Natural killer cell (primary cell): ENCODE measurements around the gene SCN5A. TPM values are rescaled to one million over a fixed set of nuclear protein-coding genes. Genes with fewer than 3 reads are reported as not detected.

Source experiments
- ATAC-seq, 3 donors: fragments of 150-1000 bp in 2 of 3; fragments of 200-7000 bp in 1 of 3; cut with Tn5 transposase; 1 replicate in 1 of 3; 2 replicates in 2 of 3; pipeline ENCODE4 v1.10.0; 2021; ENCODE audit warnings: mild to moderate bottlenecking in 2 of 3, moderate library complexity in 2 of 3
- DNase-seq, 2 donors: peaks; one replicate each; pipeline versions ENCODE4 v3.0.0 to v3.0.0-alpha.2; 2013 to 2021; ENCODE audit warnings: mixed read lengths in 1 of 2
- H3K27ac ChIP-seq: one replicate; pipeline ENCODE4 v1.5.1; 2013; ENCODE audit warnings: mild to moderate bottlenecking, low read length
- H3K27me3 ChIP-seq: one replicate; pipeline ENCODE4 v1.6.1; 2013; ENCODE audit warnings: low read length; ENCODE audit not compliant: control insufficient read depth, insufficient read depth
- H3K36me3 ChIP-seq: one replicate; pipeline ENCODE4 v1.6.1; 2013; ENCODE audit warnings: low read length; ENCODE audit not compliant: control insufficient read depth, insufficient read depth
- H3K4me1 ChIP-seq: one replicate; pipeline ENCODE4 v1.6.1; 2013; ENCODE audit warnings: low read length; ENCODE audit not compliant: control insufficient read depth, insufficient read depth
- H3K4me3 ChIP-seq: one replicate; pipeline ENCODE4 v1.5.1; 2013; ENCODE audit warnings: low read length
- H3K9me3 ChIP-seq: one replicate; pipeline ENCODE4 v1.6.1; 2013; ENCODE audit warnings: low read length; ENCODE audit not compliant: control insufficient read depth, insufficient read depth
- H3K27ac Mint-ChIP-seq, 2 donors: one replicate each; pipeline ENCODE4 v1.8.0; 2022; ENCODE audit warnings: mild to moderate bottlenecking in 2 of 2, mixed read lengths in 2 of 2, moderate library complexity in 1 of 2
- H3K27me3 Mint-ChIP-seq, 2 donors: one replicate each; pipeline ENCODE4 v1.8.0; 2022; ENCODE audit warnings: low read depth in 2 of 2, mixed read lengths in 2 of 2
- H3K36me3 Mint-ChIP-seq: one replicate; pipeline ENCODE4 v1.8.0; 2022; ENCODE audit warnings: mixed read lengths
- H3K4me1 Mint-ChIP-seq, 2 donors: one replicate each; pipeline ENCODE4 v1.8.0; 2022; ENCODE audit warnings: mixed read lengths in 2 of 2
- H3K4me3 Mint-ChIP-seq: one replicate; pipeline ENCODE4 v1.8.0; 2022; ENCODE audit warnings: mild to moderate bottlenecking, moderate library complexity, mixed read lengths
- H3K9me3 Mint-ChIP-seq, 2 donors: one replicate each; pipeline ENCODE4 v1.8.0; 2022; ENCODE audit warnings: mixed read lengths in 2 of 2
- CTCF ChIP-seq: fragments of 200-600 bp; IDR thresholded peaks from one replicate; pipeline ENCODE4 v1.8.0; 2022; ENCODE audit warnings: antibody characterized with exemption
- WGBS: methylation state at CpG from one replicate; pipeline ENCODE4 v1.1.7; 2013; ENCODE audit warnings: missing lambda C conversion rate; ENCODE audit not compliant: insufficient coverage; 5-methylcytosine and 5-hydroxymethylcytosine counted together
- intact Hi-C: fragments of 100-400 bp; cut with micrococcal nuclease; formaldehyde crosslinking; loops from one replicate; pipeline ENCODE4 v1.14.2; 2022
- total RNA-seq, 4 donors: library from RNA; stranded (reverse); fragments of 120-200 nt in 1 of 4; gene quantifications; one replicate each; pipeline versions ENCODE4 v1.2.3 to v1.2.4, GENCODE V29; 2013 to 2022

Gene SCN5A
- total RNA-seq, 3 donors from 2014 or later (not counting 1 experiment from before 2014, with no cell fraction given) = 0.50 TPM; not detected in 2

- Histone ChIP-seq H3K4me3 (no peak overlapping the region), H3K9me3 (no peaks in the 10 kb centered on the region), H3K27me3 (no peaks in the 10 kb centered on the region), H3K4me1 (no peaks in the 10 kb centered on the region), H3K36me3 (no peaks in the 10 kb centered on the region), H3K27ac (no peak overlapping the region)
- Mint-ChIP-seq H3K4me1 (peaks cover 0 to 4% of the 10 kb centered on the region in 2 donors), H3K9me3 (no peaks in the 10 kb centered on the region), H3K4me3 (no peak overlapping the region), H3K27me3 (peaks cover 0 to 5% of the 10 kb centered on the region in 2 donors), H3K27ac (no peak overlapping the region), H3K36me3 (no peaks in the 10 kb centered on the region)
- DNase-seq (no peak), ATAC-seq (no peak)
- TF ChIP-seq CTCF = no peak
- 92% methylated on average over 10 of the region's 10 CpGs for WGBS
- intact Hi-C loops = no loop called here
Observed at GRCh38 chr3:38563886-38564270, 85.6 kb downstream of the SCN5A start.

- no peak for DNase-seq
- H3K27ac Mint-ChIP-seq = no peak overlapping the region
- H3K9me3 ChIP-seq = no peaks in the 10 kb centered on the region
- no peak for TF ChIP-seq CTCF
- H3K27me3 Mint-ChIP-seq = peaks cover 0 to 5% of the 10 kb centered on the region in 2 donors
- peaks cover 0 to 4% of the 10 kb centered on the region in 2 donors for H3K4me1 Mint-ChIP-seq
- 83% methylated on average over 15 of the region's 15 CpGs for WGBS
- H3K4me3 ChIP-seq = no peak overlapping the region
- H3K36me3 Mint-ChIP-seq = no peaks in the 10 kb centered on the region
- H3K9me3 Mint-ChIP-seq = no peaks in the 10 kb centered on the region
- H3K4me1 ChIP-seq = no peaks in the 10 kb centered on the region
- no peaks in the 10 kb centered on the region for H3K27me3 ChIP-seq
- intact Hi-C loops = no loop called here
- H3K4me3 Mint-ChIP-seq = no peak overlapping the region
- no peak overlapping the region for H3K27ac ChIP-seq
- ATAC-seq = no peak
- H3K36me3 ChIP-seq = no peaks in the 10 kb centered on the region
Observed at GRCh38 chr3:38563070-38563885, 86.2 kb downstream of the SCN5A start.

GRCh38 chr3:38562467-38562925, 87.0 kb downstream of the SCN5A start:
- H3K27me3 Mint-ChIP-seq = peaks cover 0 to 5% of the 10 kb centered on the region in 2 donors
- ATAC-seq (no peak), DNase-seq (no peak)

More at GRCh38 chr3:38562467-38562925, 87.0 kb downstream of the SCN5A start:
- Mint-ChIP-seq H3K27ac (no peak overlapping the region), H3K4me1 (peaks cover 0 to 4% of the 10 kb centered on the region in 2 donors), H3K9me3 (no peaks in the 10 kb centered on the region), H3K4me3 (no peak overlapping the region), H3K36me3 (no peaks in the 10 kb centered on the region)
- WGBS = 89% methylated on average over 7 of the region's 7 CpGs
- Histone ChIP-seq H3K27me3 (no peaks in the 10 kb centered on the region), H3K4me3 (no peak overlapping the region), H3K36me3 (no peaks in the 10 kb centered on the region), H3K9me3 (no peaks in the 10 kb centered on the region), H3K4me1 (no peaks in the 10 kb centered on the region), H3K27ac (no peak overlapping the region)
- TF ChIP-seq CTCF = no peak
- intact Hi-C loops = no loop called here
